HG03469 (cell line): Measurements from ENCODE around the gene MYO18B.
"Not testable (repeated sequence)": the region's sequence is repeated elsewhere in the genome, so short reads cannot be mapped to it uniquely, and the experiment has no call there.

Experiments
- ATAC-seq: cut with Tn5 transposase; IDR thresholded peaks from one replicate; pipeline ENCODE4 v1.9.1; 2021; ENCODE audit warnings: mild to moderate bottlenecking, moderate library complexity, moderate number of reproducible peaks; ENCODE audit not compliant: unreplicated experiment

MYO18B gene

DNA sequence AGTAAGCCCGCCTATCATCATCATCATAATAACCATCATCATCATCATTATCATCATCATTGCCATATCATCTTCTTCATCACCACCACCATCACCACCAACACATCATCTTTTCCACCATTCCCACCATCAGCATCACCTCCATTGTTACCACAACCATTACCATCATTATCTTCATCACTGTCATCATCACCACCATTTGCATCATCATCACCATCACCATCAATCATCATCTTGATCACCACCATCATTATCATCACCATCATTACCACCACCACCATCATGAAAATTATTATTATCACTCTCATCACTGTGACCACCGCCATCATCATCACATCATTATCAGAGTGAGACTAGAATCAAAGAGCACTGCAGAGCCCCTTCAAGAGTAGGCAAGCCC lies 227.9 kb downstream of the MYO18B start:
- ATAC-seq, result no peak

- no peak for ATAC-seq
Observed at GRCh38 chr22:25970374-25970911, 228.5 kb downstream of the MYO18B start.

- no peak for ATAC-seq
Observed at GRCh38 chr22:25970999-25971811, 229.2 kb downstream of the MYO18B start.

- no peak for ATAC-seq
Observed at GRCh38 chr22:25972397-25972796, 230.4 kb downstream of the MYO18B start.

- no peak for ATAC-seq
Observed at GRCh38 chr22:25976356-25976755, 234.4 kb downstream of the MYO18B start.

- no peak for ATAC-seq
Observed at GRCh38 chr22:25979968-25980367, 238.0 kb downstream of the MYO18B start.

- not testable (repeated sequence) for ATAC-seq
Observed at GRCh38 chr22:25984911-25985310, 242.9 kb downstream of the MYO18B start.

DNA sequence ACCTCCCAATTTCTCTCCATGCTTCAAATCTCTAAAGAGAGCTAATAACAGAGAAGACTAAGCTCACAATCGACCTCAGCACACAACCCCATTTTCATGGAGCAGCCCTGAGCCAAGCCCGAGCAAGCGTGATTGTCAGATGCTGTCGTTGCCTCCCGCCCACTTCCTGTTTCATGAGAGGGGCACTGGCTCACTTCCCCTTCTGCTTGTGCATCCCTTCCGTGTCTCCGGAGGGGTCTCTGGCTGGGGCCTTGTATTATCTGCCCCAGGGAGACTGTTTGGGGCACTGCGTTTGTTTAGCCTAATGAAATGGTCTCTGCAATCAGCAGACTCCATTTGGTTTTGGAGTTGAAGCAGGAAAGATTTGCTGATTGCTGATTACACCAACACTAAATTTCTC lies 246.0 kb downstream of the MYO18B start:
- ATAC-seq, result no peak

- no peak for ATAC-seq
Observed at GRCh38 chr22:25990940-25991339, 249.0 kb downstream of the MYO18B start.

- no peak for ATAC-seq
Observed at GRCh38 chr22:25992331-25992730, 250.3 kb downstream of the MYO18B start.

DNA sequence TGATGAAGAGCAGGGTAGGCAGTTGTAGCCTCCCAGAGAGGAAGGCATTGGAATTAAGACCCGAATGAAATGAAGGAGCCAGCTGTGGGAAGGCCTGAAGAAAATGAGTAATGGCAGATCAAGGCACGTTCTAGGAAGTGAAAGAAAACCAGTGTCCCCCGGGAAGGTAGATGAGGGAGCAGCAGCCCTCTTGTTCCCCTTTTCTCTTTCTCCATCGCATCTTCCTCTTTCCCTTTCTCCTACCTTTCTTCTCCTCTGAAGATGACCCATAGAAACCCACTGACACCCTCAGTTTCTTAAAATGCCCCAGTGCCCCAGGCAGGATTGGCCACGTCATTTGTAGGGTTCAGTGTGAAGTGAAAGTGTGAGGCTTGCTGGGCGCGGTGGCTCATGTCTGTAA lies 254.7 kb downstream of the MYO18B start:
- no peak for ATAC-seq

DNA sequence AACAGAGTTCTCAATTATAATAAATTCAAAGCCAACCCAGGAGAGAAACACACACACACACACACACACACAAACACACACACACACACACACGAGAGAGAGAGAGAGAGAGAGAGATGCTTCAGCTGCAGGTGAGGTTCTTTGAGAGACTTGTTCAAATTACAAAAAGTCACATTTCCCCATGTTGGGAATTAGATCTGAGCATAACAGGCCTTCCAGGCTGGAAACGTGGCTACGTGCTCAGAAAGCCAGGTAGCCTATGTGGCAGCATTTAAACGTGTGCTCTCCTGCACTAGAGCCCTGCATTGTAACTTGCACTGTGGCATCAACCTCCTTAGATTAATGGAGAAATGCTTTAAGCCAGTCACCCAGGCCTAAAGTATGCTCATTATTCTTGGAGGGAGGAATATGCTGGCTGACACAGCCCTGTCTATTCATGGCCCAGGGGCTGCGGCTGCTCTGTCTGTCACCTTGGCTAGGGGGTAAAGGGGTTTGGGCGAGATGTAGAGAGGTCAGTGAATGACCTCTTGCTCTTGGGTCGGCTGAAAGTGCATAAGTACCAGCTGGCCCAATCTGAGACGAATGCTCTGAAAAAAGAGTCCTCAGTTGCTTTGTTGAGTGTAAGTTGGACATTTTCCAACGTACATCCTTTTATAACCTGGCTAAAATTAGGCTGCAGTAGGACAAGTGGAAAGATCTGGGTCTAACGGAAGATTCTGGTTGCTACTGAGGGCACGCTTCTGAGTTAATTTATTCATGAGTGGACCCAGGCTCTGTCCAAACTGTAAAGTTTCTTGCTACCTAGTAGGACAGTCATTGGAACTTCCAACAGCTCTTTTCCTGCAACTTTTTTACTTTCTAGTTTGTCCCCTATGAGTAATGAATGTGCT lies 256.1 kb downstream of the MYO18B start:
- ATAC-seq, result no peak

- ATAC-seq, result no peak
Observed at GRCh38 chr22:26002456-26002855, 260.5 kb downstream of the MYO18B start.

- ATAC-seq, result no peak
Observed at GRCh38 chr22:26004477-26004876, 262.5 kb downstream of the MYO18B start.

DNA sequence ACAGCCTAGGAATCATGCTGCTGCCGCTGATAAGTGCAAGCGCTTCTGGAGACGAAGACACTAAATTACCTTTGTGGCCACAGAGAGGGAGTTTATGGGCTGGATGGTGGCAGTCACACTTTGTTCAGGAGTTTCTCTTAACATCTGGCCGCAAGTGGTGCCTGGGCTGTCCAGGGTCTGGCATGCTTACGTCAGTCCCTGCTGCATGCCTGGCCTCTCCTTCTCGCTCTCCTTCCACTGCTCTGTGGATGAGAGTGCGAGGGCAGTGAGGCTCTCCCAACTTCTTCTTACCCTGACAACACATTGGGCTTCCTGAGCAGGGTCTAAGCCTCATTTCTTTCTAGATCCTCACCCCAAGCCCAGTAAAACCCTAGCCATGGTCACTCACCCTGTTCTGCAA lies 266.6 kb downstream of the MYO18B start:
- no peak for ATAC-seq

GRCh38 chr22:26016916-26017315 lies 274.9 kb downstream of the MYO18B start:
- no peak for ATAC-seq

DNA sequence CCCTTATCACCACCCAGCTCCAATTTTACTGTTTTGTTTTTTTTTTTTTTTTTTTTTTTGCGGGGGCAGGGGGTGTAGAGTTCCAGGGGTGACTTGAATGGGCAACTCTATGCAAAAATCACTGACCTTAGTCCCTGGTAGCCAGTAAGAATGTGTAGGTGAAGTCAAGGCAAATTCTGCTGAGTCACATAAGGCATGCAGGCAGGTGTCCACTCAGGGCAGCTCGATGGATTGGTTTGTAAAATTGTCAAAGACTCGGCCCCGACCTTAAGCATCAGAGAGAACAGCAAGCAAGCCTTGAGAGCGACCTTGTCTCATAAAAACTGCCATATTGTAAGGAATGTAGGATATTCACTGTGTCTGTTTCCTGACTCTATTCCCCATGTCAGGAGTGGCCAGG lies 275.9 kb downstream of the MYO18B start:
- no peak for ATAC-seq

DNA sequence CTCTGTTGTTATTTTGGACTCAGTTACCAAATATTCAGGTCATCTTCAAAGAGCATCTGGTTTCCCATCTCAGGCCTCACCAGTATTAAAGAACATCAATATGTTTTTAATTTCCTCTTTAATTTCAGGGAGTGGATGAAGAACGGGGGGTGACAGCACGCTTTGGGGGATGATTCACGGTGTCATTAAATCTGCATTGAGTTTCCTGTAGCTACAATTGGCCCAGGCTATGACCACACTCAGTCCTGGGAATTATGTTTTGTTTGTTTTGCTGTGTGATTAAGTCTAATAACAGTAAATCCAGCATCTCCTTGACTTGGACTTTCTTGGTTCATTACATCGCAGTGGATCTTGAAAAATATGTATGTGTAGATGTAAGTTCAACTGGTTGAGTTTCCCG lies 277.6 kb downstream of the MYO18B start:
- no peak for ATAC-seq

GRCh38 chr22:26021516-26021915 lies 279.5 kb downstream of the MYO18B start:
- ATAC-seq, result no peak

GRCh38 chr22:26023104-26023775 lies 281.3 kb downstream of the MYO18B start:
- no peak for ATAC-seq

GRCh38 chr22:26025626-26026025 lies 283.6 kb downstream of the MYO18B start:
- no peak for ATAC-seq
